Keratinocyte (primary cell): Measurements from ENCODE around the gene NUMBL. TPM values are rescaled to one million over a fixed set of nuclear protein-coding genes. Genes with fewer than 3 reads are reported as not detected.

Experiments
- DNase-seq: peaks from one replicate; pipeline ENCODE4 v3.0.0-alpha.2; 2011; ENCODE audit warnings: low read depth, missing footprints, low spot score
- FAIRE-seq: peaks from 2 replicates; lab custom pipeline; 2011; peaks lifted over from hg19 to GRCh38; lab: Jason Lieb, UNC
- H2AFZ ChIP-seq: 2 replicates; pipeline ENCODE4 v1.6.0; 2012; ENCODE audit warnings: low read length, control low read depth, inconsistent platforms; ENCODE audit not compliant: control insufficient read depth
- H3K27ac ChIP-seq: 2 replicates; pipeline ENCODE4 v1.5.1; 2011; ENCODE audit warnings: low read length; ENCODE audit not compliant: control insufficient read depth, insufficient read depth
- H3K27me3 ChIP-seq: 3 replicates; pipeline ENCODE4 v1.6.0; 2011; ENCODE audit warnings: low read length; ENCODE audit not compliant: control insufficient read depth, insufficient read depth; ENCODE audit errors: extremely low read depth
- H3K36me3 ChIP-seq, 2 experiments: 2 replicates in 1 of 2; 3 replicates in 1 of 2; pipeline ENCODE4 v1.5.1; 2011; ENCODE audit warnings: low read length in 2 of 2, mild to moderate bottlenecking in 1 of 2; ENCODE audit not compliant: control insufficient read depth in 2 of 2, insufficient read depth in 2 of 2; ENCODE audit errors: extremely low read depth in 1 of 2
- H3K4me1 ChIP-seq: 3 replicates; pipeline ENCODE4 v1.5.1; 2011; ENCODE audit warnings: low read length; ENCODE audit not compliant: control insufficient read depth, insufficient read depth; ENCODE audit errors: extremely low read depth
- H3K4me2 ChIP-seq: 3 replicates; pipeline ENCODE4 v1.6.0; 2011; ENCODE audit warnings: low read depth, low read length; ENCODE audit not compliant: control insufficient read depth, insufficient read depth; ENCODE audit errors: extremely low read depth
- H3K4me3 ChIP-seq, 3 experiments: fragments of 200-600 bp in 1 of 3; sonication (generic) in 1 of 3; 2 replicates in 2 of 3; 3 replicates in 1 of 3; pipeline ENCODE4 v1.5.1; 2011 to 2016; ENCODE audit warnings: low read length in 3 of 3, mild to moderate bottlenecking in 3 of 3, control low read depth in 2 of 3, inconsistent platforms in 1 of 3, low read depth in 1 of 3, mixed read lengths in 1 of 3, mixed run types in 1 of 3, moderate library complexity in 1 of 3; ENCODE audit not compliant: control insufficient read depth in 2 of 3, insufficient read depth in 2 of 3; ENCODE audit errors: extremely low read depth in 1 of 3
- H3K79me2 ChIP-seq: 2 replicates; pipeline ENCODE4 v1.6.0; 2012; ENCODE audit warnings: low read length; ENCODE audit not compliant: control insufficient read depth, insufficient read depth
- H3K9ac ChIP-seq: 3 replicates; pipeline ENCODE4 v1.6.0; 2011; ENCODE audit warnings: low read length; ENCODE audit not compliant: control insufficient read depth, insufficient read depth; ENCODE audit errors: extremely low read depth
- H3K9me1 ChIP-seq: 3 replicates; pipeline ENCODE4 v1.6.0; 2011; ENCODE audit warnings: low read length; ENCODE audit not compliant: control insufficient read depth, insufficient read depth; ENCODE audit errors: extremely low read depth
- H3K9me3 ChIP-seq: 2 replicates; pipeline ENCODE4 v1.5.1; 2012; ENCODE audit warnings: low read depth, low read length; ENCODE audit not compliant: control insufficient read depth
- H4K20me1 ChIP-seq: 3 replicates; pipeline ENCODE4 v1.6.0; 2011; ENCODE audit warnings: low read length; ENCODE audit not compliant: control insufficient read depth, insufficient read depth; ENCODE audit errors: extremely low read depth
- CTCF ChIP-seq, 3 experiments: IDR thresholded peaks in 1 of 3; conservative IDR thresholded peaks in 1 of 3; optimal IDR thresholded peaks in 1 of 3; 2 replicates in 2 of 3; 3 replicates in 1 of 3; pipeline versions ENCODE3 to v1.5.1; 2011; ENCODE audit warnings: low read length in 3 of 3, mild to moderate bottlenecking in 3 of 3, moderate library complexity in 2 of 3, control low read depth in 1 of 3, inconsistent platforms in 1 of 3; ENCODE audit not compliant: insufficient read depth in 2 of 3; ENCODE audit errors: extremely low read depth in 1 of 3
- EZH2 ChIP-seq: IDR thresholded peaks from one replicate; pipeline ENCODE4 v1.6.1; 2012; ENCODE audit warnings: inconsistent platforms, mild to moderate bottlenecking, low read length, moderate library complexity
- dilution Hi-C: fragments of 300-500 bp; cut with MboI; formaldehyde crosslinking; loops from one replicate; pipeline ENCODE4 v1.7.0; 2020; ENCODE audit warnings: low sequenced_read_pairs; ENCODE audit not compliant: extremely low pct_ligation_motif_present
- polyA plus RNA-seq, 5 experiments: library from polyadenylated mRNA; depleted of rRNA in 3 of 5; stranded (reverse) in 3 of 5; stranded (forward) in 1 of 5; unstranded in 1 of 5; fragments of >200 nt; gene quantifications; 1 replicate in 1 of 5; 2 replicates in 3 of 5; 3 replicates in 1 of 5; pipeline versions ENCODE4 v1.2.1 to v1.2.3, GENCODE V29; 2011 to 2012; ENCODE audit warnings: missing spikeins in 2 of 5, low read depth in 1 of 5, low replicate concordance in 1 of 5

Gene NUMBL
- polyA plus RNA-seq, 1 donor (not counting 4 experiments of a cell fraction or from before 2014, with no cell fraction given) = 5.7 TPM

GRCh38 chr19:40693150-40693788, 2.8 kb upstream of the NUMBL start:
- Histone ChIP-seq H3K27me3 (no peaks in the 10 kb centered on the region), H3K9ac (no peak overlapping the region), H3K79me2 (peaks cover 12% of the 10 kb centered on the region), H4K20me1 (peaks cover 2% of the 10 kb centered on the region), H2AFZ (no peak overlapping the region), H3K9me1 (no peaks in the 10 kb centered on the region), H3K27ac (no peak overlapping the region), H3K4me3 (no peak overlapping the region), H3K9me3 (no peaks in the 10 kb centered on the region), H3K4me2 (no peak overlapping the region), H3K4me1 (peaks cover 24% of the 10 kb centered on the region), H3K36me3 (peaks cover 8 to 17% of the 10 kb centered on the region in 2 experiments)
- dilution Hi-C loops = no loop called here
- TF ChIP-seq EZH2 = no peak
- FAIRE-seq (no peak), DNase-seq (no peak)

- no peak for TF ChIP-seq EZH2
- no peak for TF ChIP-seq CTCF (optimal IDR thresholded peaks at IDR 0.05 in 1 of 3, IDR thresholded peaks at IDR 0.05 in 1 of 3, conservative IDR thresholded peaks at IDR 0.05 in 1 of 3; ENCODE audit: extremely low read depth in 1 of 3, insufficient read depth in 2 of 3, low read length in 3 of 3)
- Histone ChIP-seq H3K4me2 (no peak overlapping the region), H3K9me1 (no peaks in the 10 kb centered on the region), H3K36me3 (peaks cover 8 to 15% of the 10 kb centered on the region in 2 experiments), H2AFZ (no peak overlapping the region), H3K9me3 (no peaks in the 10 kb centered on the region), H3K27ac (no peak overlapping the region), H3K4me3 (no peak overlapping the region), H4K20me1 (peaks cover 2% of the 10 kb centered on the region), H3K79me2 (peaks cover 15% of the 10 kb centered on the region), H3K27me3 (no peaks in the 10 kb centered on the region), H3K4me1 (peaks cover 35% of the 10 kb centered on the region), H3K9ac (no peak overlapping the region)
- FAIRE-seq = no peak
- dilution Hi-C loops = no loop called here
- DNase-seq = no peak
These were observed 1.7 kb upstream of the NUMBL start for GRCh38 chr19:40692212-40692551.
